Fibroblast of pulmonary artery (primary cell): ENCODE results near the gene ALK.
"Not testable (repeated sequence)": the region's sequence is repeated elsewhere in the genome, so short reads cannot be mapped to it uniquely, and the experiment has no call there.

Source experiments
- DNase-seq: peaks from one replicate; pipeline ENCODE4 v3.0.0-alpha.2; 2010; ENCODE audit warnings: low read depth
- H3K4me3 ChIP-seq: replicated peaks from 2 replicates; pipeline ENCODE4 v1.5.1; 2011; ENCODE audit warnings: low read depth, mild to moderate bottlenecking, control low read depth, low read length, moderate library complexity
- CTCF ChIP-seq: IDR thresholded peaks from 2 replicates; pipeline ENCODE4 v1.5.1; 2011; ENCODE audit warnings: mild to moderate bottlenecking, control low read depth, low read length, inconsistent platforms; ENCODE audit errors: missing control alignments

ALK gene

GRCh38 chr2:29250977-29251376 lies 670.4 kb downstream of the ALK start:
- DNase-seq = no peak
- no peak for TF ChIP-seq CTCF
- no peak overlapping the region for H3K4me3 ChIP-seq

GRCh38 chr2:29249666-29250253 lies 671.6 kb downstream of the ALK start:
- TF ChIP-seq CTCF = no peak
- DNase-seq = peak; percentile 4
- no peak overlapping the region for H3K4me3 ChIP-seq

- no peak overlapping the region for H3K4me3 ChIP-seq
- no peak for TF ChIP-seq CTCF
- no peak for DNase-seq
Measured at GRCh38 chr2:29247336-29247914, 674.0 kb downstream of the ALK start.

- no peak for DNase-seq
- TF ChIP-seq CTCF = no peak
Measured at GRCh38 chr2:29246383-29247300, 674.7 kb downstream of the ALK start.

GRCh38 chr2:29245742-29246382 lies 675.5 kb downstream of the ALK start:
- no peak for DNase-seq
- no peak for TF ChIP-seq CTCF
- no peak overlapping the region for H3K4me3 ChIP-seq

More at GRCh38 chr2:29246383-29247300, 674.7 kb downstream of the ALK start:
- no peak overlapping the region for H3K4me3 ChIP-seq

- DNase-seq, H3K4me3 ChIP-seq: not testable (repeated sequence)
Measured at GRCh38 chr2:29245035-29245741, 676.2 kb downstream of the ALK start.
